Measurements from ENCODE around the gene MYBPC1. TPM values are rescaled to one million over a fixed set of nuclear protein-coding genes. Genes with fewer than 3 reads are reported as not detected.
A peak's percentile ranks its signal among the peaks of the same experiment; 100 is the strongest.
"Not testable (repeated sequence)": the region's sequence is repeated elsewhere in the genome, so short reads cannot be mapped to it uniquely, and the experiment has no call there.

The MYBPC1 gene, protein sequence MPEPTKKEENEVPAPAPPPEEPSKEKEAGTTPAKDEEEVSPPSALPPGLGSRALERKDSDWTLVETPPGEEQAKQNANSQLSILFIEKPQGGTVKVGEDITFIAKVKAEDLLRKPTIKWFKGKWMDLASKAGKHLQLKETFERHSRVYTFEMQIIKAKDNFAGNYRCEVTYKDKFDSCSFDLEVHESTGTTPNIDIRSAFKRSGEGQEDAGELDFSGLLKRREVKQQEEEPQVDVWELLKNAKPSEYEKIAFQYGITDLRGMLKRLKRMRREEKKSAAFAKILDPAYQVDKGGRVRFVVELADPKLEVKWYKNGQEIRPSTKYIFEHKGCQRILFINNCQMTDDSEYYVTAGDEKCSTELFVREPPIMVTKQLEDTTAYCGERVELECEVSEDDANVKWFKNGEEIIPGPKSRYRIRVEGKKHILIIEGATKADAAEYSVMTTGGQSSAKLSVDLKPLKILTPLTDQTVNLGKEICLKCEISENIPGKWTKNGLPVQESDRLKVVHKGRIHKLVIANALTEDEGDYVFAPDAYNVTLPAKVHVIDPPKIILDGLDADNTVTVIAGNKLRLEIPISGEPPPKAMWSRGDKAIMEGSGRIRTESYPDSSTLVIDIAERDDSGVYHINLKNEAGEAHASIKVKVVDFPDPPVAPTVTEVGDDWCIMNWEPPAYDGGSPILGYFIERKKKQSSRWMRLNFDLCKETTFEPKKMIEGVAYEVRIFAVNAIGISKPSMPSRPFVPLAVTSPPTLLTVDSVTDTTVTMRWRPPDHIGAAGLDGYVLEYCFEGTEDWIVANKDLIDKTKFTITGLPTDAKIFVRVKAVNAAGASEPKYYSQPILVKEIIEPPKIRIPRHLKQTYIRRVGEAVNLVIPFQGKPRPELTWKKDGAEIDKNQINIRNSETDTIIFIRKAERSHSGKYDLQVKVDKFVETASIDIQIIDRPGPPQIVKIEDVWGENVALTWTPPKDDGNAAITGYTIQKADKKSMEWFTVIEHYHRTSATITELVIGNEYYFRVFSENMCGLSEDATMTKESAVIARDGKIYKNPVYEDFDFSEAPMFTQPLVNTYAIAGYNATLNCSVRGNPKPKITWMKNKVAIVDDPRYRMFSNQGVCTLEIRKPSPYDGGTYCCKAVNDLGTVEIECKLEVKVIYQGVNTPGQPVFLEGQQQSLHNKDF
- total RNA-seq, result not detected

- ATAC-seq (no peak), DNase-seq (ENCODE audit: low spot score) (no peak)
Observed at GRCh38 chr12:101594700-101595099, at the start of gene MYBPC1. MYBPC1 (plus strand) TSS chr12:101594971; CDS start chr12:101595071, 100 bp downstream.

GRCh38 chr12:101551362-101552114, 43.2 kb upstream of the MYBPC1 start:
- no peak for DNase-seq (ENCODE audit: low spot score)

GRCh38 chr12:101552277-101552676, 42.5 kb upstream of the MYBPC1 start:
- DNase-seq (ENCODE audit: low spot score) (no peak), ATAC-seq (no peak)

More at GRCh38 chr12:101551362-101552114, 43.2 kb upstream of the MYBPC1 start:
- ATAC-seq, result no peak

- no peak for DNase-seq (ENCODE audit: low spot score)
- ATAC-seq, result no peak
Observed at GRCh38 chr12:101557094-101557493, 37.7 kb upstream of the MYBPC1 start.

- ATAC-seq; DNase-seq (ENCODE audit: low spot score): not testable (repeated sequence)
Observed at GRCh38 chr12:101558726-101559125, 36.0 kb upstream of the MYBPC1 start.

- ATAC-seq, result no peak
- no peak for DNase-seq (ENCODE audit: low spot score)
Observed at GRCh38 chr12:101563212-101563611, 31.6 kb upstream of the MYBPC1 start.

DNA sequence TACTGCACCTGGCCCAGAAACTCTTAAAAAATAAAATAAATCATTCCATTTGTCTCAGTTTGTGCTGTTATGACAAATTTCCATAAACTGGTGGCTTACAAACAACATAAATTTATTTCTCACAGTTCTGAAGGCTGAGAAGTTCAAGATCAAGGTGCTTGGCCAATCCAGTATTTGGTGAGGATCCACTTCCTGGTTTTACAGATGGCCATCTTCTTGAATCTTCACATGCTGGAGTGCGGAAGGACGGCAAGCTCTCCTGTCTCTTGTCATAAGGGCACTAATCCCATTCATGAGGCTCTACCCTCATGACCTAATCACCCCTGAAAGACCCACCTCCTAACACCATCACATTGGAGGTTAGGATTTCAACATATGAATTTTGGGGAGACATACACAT, 29.9 kb upstream of the MYBPC1 start:
- ATAC-seq (no peak), DNase-seq (ENCODE audit: low spot score) (no peak)

DNA sequence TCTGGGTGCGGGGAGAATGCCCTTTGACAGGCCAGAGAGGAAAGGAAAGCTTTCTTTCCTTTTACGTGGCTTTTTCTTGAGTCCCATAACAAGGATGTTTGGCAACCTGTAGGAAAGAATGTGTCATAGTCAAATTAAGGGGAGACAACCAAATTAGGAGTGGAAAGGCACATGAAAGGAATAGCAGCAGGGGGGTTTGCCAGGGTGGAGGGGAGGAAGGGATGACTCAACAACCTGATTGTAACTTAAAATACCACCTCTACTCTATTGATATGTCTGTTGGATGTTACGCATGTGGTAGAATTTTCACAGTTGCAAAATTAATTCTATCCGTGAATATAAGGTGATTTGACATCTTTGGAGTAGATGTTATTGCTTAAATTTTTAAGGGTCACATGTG, 28.5 kb upstream of the MYBPC1 start:
- DNase-seq (ENCODE audit: low spot score) (no peak), ATAC-seq (no peak)

- ATAC-seq, result no peak
- no peak for DNase-seq (ENCODE audit: low spot score)
Observed at GRCh38 chr12:101567918-101568317, 26.9 kb upstream of the MYBPC1 start.

DNA sequence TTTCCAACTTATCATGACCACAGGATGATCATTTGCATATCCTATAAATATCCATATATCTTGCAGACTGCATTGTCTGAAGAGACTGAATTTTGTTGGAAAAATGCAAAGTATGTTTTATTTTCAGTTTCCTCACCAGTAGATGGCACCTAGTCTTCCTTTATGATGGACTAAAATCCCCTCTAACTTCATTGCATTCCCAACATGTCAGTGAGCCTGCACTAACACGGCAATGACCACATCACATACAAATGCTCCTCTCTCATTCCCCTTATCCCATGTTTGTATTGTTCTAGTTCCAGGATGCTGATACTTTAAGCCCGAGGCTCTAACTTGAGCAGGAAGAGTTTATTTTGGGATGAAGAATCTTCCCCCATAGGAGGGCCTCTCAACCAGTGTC, 24.7 kb upstream of the MYBPC1 start:
- DNase-seq (ENCODE audit: low spot score), result no peak
- ATAC-seq, result peak; percentile 75

- no peak for ATAC-seq
- no peak for DNase-seq (ENCODE audit: low spot score)
Observed at GRCh38 chr12:101571105-101571504, 23.7 kb upstream of the MYBPC1 start.

- ATAC-seq (no peak), DNase-seq (ENCODE audit: low spot score) (no peak)
Observed at GRCh38 chr12:101573743-101574142, 21.0 kb upstream of the MYBPC1 start.

- ATAC-seq (no peak), DNase-seq (ENCODE audit: low spot score) (no peak)
Observed at GRCh38 chr12:101578417-101578816, 16.4 kb upstream of the MYBPC1 start.

DNA sequence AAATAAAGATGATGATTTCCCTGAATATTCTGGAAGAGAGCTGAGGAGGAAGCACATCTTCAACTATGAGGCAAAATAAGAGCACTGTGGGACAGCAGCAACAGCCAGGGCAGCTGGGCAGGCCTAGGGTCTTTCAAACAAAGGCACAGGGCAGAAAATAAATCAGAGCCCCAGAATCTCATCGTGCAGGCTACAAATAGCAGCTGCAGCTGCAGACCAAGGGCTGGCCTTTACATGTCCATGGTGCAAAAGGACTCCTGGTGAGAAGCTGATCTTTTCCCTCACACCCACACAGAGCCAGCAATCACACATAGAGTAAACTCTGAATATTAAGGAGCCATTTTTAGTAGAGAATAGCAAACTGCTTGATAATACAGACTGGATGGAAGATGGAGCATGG, 13.6 kb upstream of the MYBPC1 start:
- ATAC-seq (no peak), DNase-seq (ENCODE audit: low spot score) (no peak)

DNA sequence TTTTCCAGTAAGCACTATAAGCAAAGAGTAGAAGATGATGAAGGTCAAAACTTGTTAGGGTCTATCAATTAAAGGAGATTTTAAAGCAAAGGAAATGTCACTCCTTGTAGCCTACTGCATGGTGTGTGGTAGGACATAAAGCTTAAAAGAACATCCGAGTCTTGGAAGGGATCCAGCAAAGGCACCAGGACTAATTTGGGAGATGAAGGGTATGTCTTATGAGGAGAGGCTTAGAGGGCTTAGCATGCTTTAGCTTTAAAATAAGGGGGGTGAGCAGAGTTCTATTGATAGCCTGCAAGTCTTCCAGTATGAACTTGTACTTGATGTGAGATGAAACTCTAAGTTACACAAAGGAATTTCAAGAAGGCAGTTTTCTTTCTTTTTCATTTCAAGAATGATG, 11.8 kb upstream of the MYBPC1 start:
- DNase-seq (ENCODE audit: low spot score) (no peak), ATAC-seq (no peak)

- ATAC-seq, result no peak
- no peak for DNase-seq (ENCODE audit: low spot score)
Observed at GRCh38 chr12:101590383-101590782, 4.4 kb upstream of the MYBPC1 start.

DNA sequence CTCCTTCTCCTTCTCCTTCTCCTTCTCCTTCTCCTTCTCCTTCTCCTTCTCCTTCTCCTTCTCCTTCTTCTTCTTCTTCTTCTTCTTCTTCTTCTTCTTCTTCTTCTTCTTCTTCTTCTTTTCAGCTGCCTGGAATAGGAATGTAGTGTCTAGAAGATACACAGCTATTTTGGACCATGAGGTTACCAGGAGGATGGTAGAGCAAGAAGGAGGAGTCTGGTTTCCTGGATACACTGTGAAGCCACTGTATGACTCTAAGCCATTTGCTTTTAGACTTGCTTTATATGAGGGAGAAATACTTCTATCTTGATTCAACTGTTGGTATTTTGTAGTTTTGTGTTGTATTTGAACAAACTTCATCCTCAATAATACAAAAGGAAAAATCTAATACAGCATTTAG, 3.0 kb upstream of the MYBPC1 start:
- no peak for DNase-seq (ENCODE audit: low spot score)
- no peak for ATAC-seq

DNA sequence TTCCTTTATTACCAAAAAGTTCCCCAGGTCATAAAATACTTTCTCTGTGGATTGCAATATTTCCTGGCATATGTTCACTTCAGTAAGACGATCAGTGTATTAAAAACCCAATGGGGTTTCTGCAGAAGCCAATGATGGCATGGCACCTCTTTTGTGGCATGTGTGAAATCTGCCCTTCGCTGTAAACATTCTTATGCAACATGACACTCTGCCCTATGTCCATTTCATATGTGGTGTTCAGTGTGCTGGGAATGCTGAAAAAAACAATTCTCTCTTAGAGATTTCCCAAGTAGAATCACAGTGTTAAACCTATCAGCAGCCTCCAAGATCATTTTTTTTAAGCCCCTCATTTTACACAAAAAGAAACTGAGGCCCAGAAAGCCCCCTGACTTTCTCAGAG, 2.3 kb upstream of the MYBPC1 start:
- DNase-seq (ENCODE audit: low spot score) (no peak), ATAC-seq (no peak)

- no peak for DNase-seq (ENCODE audit: low spot score)
- no peak for ATAC-seq
Observed at GRCh38 chr12:101592921-101593320, 1.9 kb upstream of the MYBPC1 start.

DNA sequence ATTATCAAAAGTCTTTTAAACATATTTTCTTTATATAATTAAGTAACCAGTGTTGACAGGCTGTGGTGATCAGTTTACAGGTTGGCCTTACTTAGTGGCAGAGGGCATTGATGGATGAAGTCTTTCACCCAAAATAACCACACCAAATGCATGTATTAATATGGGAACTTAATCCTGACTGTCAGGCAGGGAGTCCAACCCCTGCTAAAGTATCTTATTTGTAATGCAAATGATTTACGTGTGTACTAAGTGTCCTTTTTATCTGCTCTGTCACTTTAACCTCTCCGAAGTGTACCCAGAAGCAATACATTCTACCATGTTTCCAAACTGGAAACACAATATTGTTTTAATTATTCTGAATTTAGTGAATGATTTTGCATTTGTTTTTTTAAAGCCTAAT, 1.4 kb downstream of the MYBPC1 start:
- DNase-seq (ENCODE audit: low spot score), result no peak

DNA sequence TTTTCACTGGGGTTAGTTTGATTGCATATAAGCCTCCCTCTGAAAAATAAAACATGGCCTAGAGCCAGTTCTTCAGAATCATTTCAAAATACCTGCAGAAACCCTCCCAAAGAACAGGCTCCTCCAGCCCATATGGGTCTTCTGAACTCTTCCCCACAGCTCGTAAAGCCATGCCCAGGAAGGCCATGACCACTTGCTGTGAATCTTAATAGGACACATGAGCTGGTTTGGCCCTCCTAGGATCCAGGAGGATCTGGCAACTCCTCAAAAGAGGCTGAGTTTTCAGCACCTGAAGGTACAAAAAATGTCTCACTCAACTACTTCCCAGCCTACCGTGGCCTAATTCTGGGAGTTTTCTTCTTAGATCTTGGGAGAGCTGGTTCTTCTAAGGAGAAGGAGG, 2.4 kb downstream of the MYBPC1 start:
- no peak for DNase-seq (ENCODE audit: low spot score)
- no peak for ATAC-seq

More for the DNA sequence above, 1.4 kb downstream of the MYBPC1 start:
- no peak for ATAC-seq

Measured in left lobe of liver (tissue), 2 donors.